SK-N-SH (cell line): ENCODE measurements around the gene CHST10.

Experiments
- EP300 ChIP-seq, 2 experiments: IDR thresholded peaks; 2 replicates each; pipeline versions ENCODE4 v1.4.0 to v1.6.1; 2012; ENCODE audit warnings: borderline replicate concordance in 1 of 2, low read depth in 1 of 2, low read length in 1 of 2
- GABPA ChIP-seq: IDR thresholded peaks from 2 replicates; pipeline ENCODE4 v1.4.0; 2012; ENCODE audit warnings: low read depth, mild to moderate bottlenecking
- NRF1 ChIP-seq: IDR thresholded peaks from 2 replicates; pipeline ENCODE4 v1.6.1; 2012; ENCODE audit warnings: low read depth, mild to moderate bottlenecking, low read length
- SMC3 ChIP-seq: IDR thresholded peaks from 2 replicates; pipeline ENCODE4 v1.6.1; 2012; ENCODE audit warnings: low read depth, low read length, improper control_type of control experiment
- TEAD4 ChIP-seq: IDR thresholded peaks from 2 replicates; pipeline ENCODE4 v1.4.0; 2012; ENCODE audit warnings: mild to moderate bottlenecking, borderline replicate concordance; ENCODE audit not compliant: insufficient read depth
- YY1 ChIP-seq: IDR thresholded peaks from 2 replicates; pipeline ENCODE4 v1.4.0; 2012; ENCODE audit warnings: low read depth, mild to moderate bottlenecking
- TF ChIP-seq, protein P1 (sequence below): fragments of 200-600 bp; sonication (generic); IDR thresholded peaks from 2 replicates; pipeline ENCODE4 v1.6.1; 2017; ENCODE audit warnings: antibody characterized with exemption, mild to moderate bottlenecking, moderate library complexity
- TF ChIP-seq, protein P2 (sequence below): IDR thresholded peaks from 2 replicates; pipeline ENCODE4 v1.4.0; 2012; ENCODE audit warnings: low read depth
- TF ChIP-seq, protein P3 (sequence below): fragments of 150-350 bp; IDR thresholded peaks from 2 replicates; pipeline ENCODE4 v1.6.1; 2017; ENCODE audit warnings: antibody characterized with exemption, low read length, low read depth, borderline replicate concordance

DNA sequence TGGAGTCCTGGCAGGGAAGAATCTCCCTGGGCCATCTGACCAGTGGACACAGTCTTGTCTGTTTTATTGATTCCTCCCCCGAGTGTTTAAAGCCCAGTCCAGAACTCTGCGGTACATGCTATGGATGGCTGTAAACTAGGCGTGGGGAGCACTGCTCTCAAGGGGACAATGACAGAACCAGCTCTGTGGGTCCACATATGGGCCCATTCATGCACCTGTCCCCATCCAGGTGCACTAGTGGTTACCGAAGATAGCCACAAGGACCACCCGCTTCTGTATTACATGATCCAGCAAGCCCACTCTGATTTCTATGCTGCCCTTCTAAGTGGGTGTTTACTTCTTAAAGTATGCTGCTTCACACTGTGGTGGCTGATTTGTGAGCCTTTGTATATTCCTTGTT, 21.0 kb downstream of the CHST10 start:
- TF ChIP-seq, protein P1, sequence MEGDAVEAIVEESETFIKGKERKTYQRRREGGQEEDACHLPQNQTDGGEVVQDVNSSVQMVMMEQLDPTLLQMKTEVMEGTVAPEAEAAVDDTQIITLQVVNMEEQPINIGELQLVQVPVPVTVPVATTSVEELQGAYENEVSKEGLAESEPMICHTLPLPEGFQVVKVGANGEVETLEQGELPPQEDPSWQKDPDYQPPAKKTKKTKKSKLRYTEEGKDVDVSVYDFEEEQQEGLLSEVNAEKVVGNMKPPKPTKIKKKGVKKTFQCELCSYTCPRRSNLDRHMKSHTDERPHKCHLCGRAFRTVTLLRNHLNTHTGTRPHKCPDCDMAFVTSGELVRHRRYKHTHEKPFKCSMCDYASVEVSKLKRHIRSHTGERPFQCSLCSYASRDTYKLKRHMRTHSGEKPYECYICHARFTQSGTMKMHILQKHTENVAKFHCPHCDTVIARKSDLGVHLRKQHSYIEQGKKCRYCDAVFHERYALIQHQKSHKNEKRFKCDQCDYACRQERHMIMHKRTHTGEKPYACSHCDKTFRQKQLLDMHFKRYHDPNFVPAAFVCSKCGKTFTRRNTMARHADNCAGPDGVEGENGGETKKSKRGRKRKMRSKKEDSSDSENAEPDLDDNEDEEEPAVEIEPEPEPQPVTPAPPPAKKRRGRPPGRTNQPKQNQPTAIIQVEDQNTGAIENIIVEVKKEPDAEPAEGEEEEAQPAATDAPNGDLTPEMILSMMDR: no peak
- TF ChIP-seq, protein P2, sequence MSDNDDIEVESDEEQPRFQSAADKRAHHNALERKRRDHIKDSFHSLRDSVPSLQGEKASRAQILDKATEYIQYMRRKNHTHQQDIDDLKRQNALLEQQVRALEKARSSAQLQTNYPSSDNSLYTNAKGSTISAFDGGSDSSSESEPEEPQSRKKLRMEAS: no peak
- TF ChIP-seq, protein P3, sequence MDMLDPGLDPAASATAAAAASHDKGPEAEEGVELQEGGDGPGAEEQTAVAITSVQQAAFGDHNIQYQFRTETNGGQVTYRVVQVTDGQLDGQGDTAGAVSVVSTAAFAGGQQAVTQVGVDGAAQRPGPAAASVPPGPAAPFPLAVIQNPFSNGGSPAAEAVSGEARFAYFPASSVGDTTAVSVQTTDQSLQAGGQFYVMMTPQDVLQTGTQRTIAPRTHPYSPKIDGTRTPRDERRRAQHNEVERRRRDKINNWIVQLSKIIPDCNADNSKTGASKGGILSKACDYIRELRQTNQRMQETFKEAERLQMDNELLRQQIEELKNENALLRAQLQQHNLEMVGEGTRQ: no peak
- no peak for TF ChIP-seq TEAD4
- TF ChIP-seq SMC3: no peak
- TF ChIP-seq GABPA: no peak
- no peak for TF ChIP-seq EP300 (IDR thresholded peaks at IDR 0.05; ENCODE audit: borderline replicate concordance in 1 of 2, low read depth in 1 of 2, low read length in 1 of 2)
- TF ChIP-seq NRF1: no peak
- TF ChIP-seq YY1: no peak
